Stimulated activated CD4-positive, alpha-beta T cell treated with anti-CD3 and anti-CD28 coated beads, Interleukin-4, amount 100 ng/mL, for 24 hours (primary cell): ENCODE results near the gene NCR2.
"Not testable (repeated sequence)": the region's sequence is repeated elsewhere in the genome, so short reads cannot be mapped to it uniquely, and the experiment has no call there.

ENCODE experiments used
- DNase-seq: peaks from one replicate; pipeline ENCODE4 v3.0.0-alpha.2; 2020

NCR2 gene, protein sequence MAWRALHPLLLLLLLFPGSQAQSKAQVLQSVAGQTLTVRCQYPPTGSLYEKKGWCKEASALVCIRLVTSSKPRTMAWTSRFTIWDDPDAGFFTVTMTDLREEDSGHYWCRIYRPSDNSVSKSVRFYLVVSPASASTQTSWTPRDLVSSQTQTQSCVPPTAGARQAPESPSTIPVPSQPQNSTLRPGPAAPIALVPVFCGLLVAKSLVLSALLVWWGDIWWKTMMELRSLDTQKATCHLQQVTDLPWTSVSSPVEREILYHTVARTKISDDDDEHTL

DNA sequence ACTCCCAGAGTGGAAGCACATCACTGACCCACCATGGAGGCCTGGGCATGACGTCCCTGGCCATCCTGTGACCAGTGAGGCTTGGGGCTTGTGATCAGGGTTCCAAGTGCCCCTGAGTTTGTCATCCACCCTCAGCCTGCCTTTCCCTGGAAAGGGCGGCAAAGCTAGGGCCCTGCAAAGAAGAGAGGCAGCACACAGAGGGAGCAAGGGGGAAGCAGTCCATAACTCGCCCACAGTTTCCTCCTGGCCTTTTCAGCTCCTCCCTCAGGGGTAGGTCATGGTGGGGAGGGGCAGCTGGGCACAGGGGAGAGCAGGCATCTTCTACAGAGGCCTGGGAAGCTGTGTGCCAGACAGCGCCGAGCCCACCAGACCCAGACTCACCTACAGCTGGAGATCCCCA lies at the start of gene NCR2:
TSS of gene NCR2 (plus strand) at position 313 of the 400 bp plus-strand sequence. CDS start 269 bp downstream, outside the sequence.
- DNase-seq, result no peak

DNA sequence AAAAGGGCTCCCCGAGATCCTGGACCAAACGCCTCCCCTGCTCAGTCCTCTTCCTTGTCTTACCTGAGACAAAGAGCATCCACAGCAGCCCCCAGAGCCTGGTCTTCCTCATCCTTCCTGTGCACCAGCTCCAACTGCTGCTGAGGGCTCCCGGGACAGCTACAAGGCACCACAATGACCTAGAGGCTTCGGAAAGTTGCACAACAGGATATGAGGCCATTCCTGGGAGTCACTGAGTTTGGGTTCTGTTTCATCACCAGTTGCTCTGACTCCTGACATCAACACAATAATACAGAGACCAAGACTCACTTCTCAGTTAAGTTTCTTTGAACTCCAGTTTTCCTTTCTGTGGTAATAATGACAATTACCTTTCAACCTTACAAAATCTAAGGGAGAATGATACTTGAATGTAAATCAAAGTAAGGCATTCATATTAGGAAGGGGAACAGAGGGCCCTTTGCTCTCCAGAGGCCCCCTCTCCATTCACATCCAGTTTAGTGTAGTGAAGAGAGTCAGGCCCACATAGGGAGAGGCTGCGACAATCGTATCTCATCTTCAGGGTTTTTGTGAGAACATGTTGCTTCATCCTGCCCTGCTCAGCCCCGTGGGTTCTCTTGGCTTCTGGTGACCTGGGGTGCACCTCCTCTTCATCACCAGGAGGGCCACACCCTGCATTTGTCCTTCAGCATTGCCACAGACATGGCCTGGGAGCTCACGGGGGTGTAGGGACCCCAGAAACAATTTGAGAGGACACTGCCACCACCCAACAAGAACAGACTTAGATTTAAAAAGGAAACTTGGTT lies 48.7 kb upstream of the NCR2 start, which contains the start of gene TREM1:
TSS of gene TREM1 (minus strand) at position 139 of the 803 bp plus-strand sequence. CDS start at position 112, 27 bp downstream.
- no peak for DNase-seq

DNA sequence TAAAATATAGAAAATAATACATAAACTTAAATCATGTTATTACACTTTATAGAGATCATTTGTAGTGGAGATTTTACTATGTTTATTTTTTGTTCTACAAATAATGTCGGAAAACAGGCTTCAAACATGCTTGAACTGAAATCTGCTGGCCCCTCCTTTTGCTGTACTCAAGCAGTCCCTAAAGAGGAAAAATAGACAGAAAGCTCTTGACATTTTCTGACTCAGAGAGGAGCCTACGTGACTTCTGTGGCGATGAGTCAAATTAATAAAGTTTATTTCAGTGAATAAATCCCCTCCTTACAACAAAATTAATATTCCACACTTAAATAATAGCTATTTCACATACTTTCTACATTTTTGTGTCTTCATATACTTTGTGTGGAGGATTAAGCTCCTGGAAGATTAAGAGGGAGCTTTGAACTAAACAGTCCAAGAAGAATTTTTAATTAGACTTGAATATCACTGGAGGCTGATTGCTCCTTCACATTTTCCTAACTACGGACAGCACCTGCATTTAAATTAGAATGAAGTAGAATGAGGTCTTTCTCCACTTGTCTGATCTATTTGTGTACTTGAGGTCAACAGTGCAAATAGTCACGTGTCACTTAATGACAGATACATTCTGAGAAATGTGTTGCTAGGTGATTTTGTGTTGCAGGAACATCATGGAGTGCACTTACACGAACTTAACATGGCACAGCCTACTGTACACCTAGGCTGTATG lies 47.2 kb upstream of the NCR2 start:
- no peak for DNase-seq

- DNase-seq, result no peak
Measured at GRCh38 chr6:41288754-41289129, 46.7 kb upstream of the NCR2 start.

DNA sequence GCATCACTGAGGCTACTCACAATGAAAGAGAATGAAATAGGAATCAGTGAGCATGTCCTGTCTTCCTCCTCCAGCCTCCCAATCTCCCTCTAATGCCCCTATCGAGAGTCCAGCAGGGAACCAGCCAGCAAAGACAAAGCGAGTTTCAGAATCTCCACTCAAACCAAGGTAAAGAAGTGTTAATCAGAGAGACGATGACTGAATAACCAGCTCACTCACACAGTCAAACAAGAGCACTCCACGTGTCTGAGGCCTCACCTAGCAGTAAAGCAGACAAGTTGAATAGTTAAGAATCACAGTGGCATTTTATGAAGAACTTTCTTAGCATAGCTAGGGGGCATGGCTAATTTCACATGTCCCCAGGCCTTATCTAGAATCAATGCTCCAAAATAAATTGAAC lies 45.6 kb upstream of the NCR2 start:
- DNase-seq, result no peak

GRCh38 chr6:41291717-41292116 lies 43.7 kb upstream of the NCR2 start:
- DNase-seq, result no peak

DNA sequence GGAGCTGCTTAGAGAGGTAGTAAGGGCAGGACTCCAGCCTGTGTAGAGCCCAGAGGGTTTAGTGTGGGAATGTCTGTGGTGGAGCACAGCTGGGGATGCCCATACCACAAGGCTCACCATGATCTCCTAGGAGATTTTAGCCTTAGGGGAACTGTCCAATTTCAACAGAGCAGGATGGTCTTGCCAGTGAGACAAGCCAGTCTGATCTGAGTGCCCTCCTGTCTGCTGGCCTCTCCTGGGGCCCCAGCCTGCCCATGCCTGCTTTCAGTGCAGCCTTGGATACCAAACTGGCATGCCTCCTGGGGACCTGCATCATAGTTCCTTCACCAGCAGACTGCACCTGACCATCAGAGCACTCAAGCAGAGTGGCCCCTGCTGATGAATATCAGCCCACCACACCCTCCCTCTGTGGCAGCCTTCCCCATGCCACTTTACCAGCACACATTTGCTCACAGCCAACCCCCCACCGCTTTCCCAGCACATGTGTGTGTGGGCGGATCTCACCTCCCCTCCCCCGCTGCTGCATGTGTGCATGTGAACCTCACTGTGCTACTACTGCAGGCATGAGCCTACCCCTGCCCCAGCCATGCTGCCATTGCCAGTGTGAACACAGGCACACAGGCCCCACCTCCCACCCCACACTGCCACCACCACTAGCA lies 41.1 kb upstream of the NCR2 start:
- DNase-seq, result no peak

- DNase-seq, result not testable (repeated sequence)
Measured at GRCh38 chr6:41297248-41297647, 38.2 kb upstream of the NCR2 start.

GRCh38 chr6:41298785-41299502 lies 36.5 kb upstream of the NCR2 start:
- no peak for DNase-seq

DNA sequence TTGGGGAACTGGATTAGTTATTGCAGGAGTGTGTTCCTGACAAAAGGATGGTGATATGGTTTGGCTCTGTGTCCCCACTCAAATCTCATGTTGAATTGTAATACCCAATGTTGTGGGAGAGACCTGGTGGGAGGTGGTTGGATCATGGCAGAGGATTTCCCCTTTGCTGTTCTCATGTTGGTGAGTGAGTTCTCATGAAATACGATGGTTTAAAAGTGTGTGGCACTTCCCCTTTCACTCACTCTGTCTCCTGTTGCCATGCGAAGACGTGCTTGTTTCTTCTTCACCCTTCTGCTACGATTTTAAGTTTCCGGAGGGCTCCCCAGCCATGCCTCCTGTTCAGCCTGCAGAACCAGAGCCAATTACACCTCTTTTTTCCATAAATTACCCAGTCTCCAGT lies 32.8 kb upstream of the NCR2 start:
- DNase-seq, result no peak

- peak; percentile 54 for DNase-seq
Measured at GRCh38 chr6:41306187-41306854, 29.1 kb upstream of the NCR2 start.

GRCh38 chr6:41315203-41315602 lies 20.2 kb upstream of the NCR2 start:
- no peak for DNase-seq

DNA sequence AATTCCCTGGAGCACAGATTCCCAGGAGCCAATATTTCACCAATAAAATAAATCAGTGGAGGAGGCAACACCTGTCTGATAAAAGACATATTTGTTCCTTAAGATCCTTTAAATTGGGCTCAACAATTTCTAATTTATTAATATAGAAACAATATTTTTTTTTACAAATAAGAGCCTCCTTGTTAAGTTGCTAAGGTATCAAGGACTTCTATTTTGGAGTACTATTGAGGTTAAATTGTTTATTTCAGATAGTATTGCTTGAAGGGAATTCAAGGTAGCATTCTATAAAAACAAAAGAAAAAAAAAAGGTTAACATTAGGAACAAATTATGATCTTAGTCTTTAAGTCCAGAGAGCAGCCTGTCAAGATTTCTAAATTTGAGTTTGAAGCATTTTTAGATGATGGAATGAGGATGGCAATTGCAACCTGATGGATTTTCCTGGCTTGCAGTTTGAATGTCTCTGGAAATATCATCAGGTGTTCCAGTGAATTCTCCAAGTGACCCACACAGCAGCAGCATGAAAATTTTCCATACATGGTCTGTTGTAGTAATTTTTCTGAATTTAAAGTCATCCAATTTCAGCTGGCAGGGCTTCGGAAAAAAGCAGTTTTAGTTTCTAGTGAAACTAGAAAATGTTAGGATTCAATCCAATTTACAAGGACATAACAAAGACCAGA lies 19.3 kb upstream of the NCR2 start:
- no peak for DNase-seq

- DNase-seq, result no peak
Measured at GRCh38 chr6:41318261-41318653, 17.2 kb upstream of the NCR2 start.

GRCh38 chr6:41318654-41319565 lies 16.5 kb upstream of the NCR2 start:
- DNase-seq, result peak; percentile 85

- DNase-seq, result no peak
Measured at GRCh38 chr6:41321183-41321582, 14.2 kb upstream of the NCR2 start.

DNA sequence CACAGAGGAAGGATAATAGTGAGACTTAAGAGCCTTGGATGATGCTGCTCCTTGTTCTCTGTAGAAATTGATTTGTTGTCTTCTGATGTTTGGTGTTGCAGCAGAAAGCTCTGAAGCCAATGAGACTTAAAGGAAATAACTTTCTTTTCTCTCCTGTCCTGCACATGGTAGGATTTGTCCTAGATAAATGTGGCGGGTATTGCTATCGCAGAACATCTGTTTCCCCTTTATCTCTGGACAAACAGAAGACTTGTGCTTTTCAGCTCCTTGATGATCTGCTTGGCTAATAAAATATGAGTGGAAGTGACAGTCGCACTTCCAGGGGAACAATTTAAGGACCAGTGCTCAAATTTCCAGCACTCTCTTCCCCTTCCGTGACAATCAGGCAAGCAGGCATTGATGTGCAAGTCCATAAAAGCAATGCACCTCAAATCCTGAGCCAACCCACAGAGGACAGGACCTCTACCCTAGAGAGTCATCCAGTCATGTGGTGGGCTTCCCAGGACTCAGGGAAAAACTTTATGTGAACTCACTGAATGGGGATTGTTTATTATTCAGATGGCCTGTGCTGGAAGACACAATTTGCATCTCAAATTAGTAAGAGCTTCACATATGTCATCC lies 9.9 kb upstream of the NCR2 start:
- DNase-seq, result no peak

- no peak for DNase-seq
Measured at GRCh38 chr6:41326092-41326491, 9.3 kb upstream of the NCR2 start.

DNA sequence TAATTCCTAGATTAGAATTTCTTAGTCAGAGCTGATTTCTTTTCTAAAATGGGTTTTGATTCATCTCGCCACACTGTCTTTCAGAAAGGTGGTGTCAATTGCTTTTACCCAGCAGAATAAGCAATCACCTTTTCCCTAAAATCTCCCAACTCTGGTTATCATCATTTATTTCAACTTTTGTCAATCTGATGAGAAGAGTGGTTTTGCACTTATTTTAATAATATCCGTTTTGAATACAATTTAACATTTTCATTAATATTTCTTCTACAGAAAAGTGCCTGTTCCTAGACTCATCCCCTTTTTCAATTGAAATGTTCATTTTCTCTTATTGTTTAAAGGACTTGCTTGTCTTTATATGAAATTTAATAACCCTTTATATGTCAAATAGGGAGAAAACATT lies 8.2 kb upstream of the NCR2 start:
- DNase-seq, result no peak
